Adrenal gland (tissue), 12 donors: ENCODE data around the gene PLGLB1. TPM values are rescaled to one million over a fixed set of nuclear protein-coding genes. Genes with fewer than 3 reads are reported as not detected.

Experiments
- polyA plus RNA-seq, 3 donors: library from polyadenylated mRNA; stranded (reverse); fragments of 200-250 nt in 2 of 3; fragments of 350-450 nt in 1 of 3; fragmentation: Illumina TruSeq in 1 of 3; extraction: RNeasy Lipid Tissue Mini Kit (QIAGEN cat#74804) in 1 of 3; gene quantifications; one replicate each; pipeline ENCODE4 v1.2.3, GENCODE V29; 2013 to 2014
- small RNA-seq, 2 donors: library from RNA; depleted of rRNA; stranded (forward); fragments of <200 nt; gene quantifications; one replicate each; pipeline ENCODE3, GENCODE V24; 2016
- total RNA-seq, 9 donors: library from RNA; depleted of rRNA in 4 of 9; stranded (reverse); fragments of >200 nt in 4 of 9; fragments of 120-200 nt in 1 of 9; fragmentation: NEBNext Ultra II Directional in 1 of 9; extraction: Animal tissue kit (Norgen Biotek cat#: 25700) in 1 of 9; gene quantifications; one replicate each; pipeline versions ENCODE4 v1.1.0 to v1.2.4, GENCODE V29; 2013 to 2023
- donor health status: healthy with polysubstance abuse.
- donor health status: Bipolar disorder and iron deficiency.
- donor health status: DM: yes; HTN: yes; CAD: no.
- donor health status: DM: no; HTN: no; CAD: no.
- donor health status: DM: no; HTN: no; CAD: no.
- donor health status: DM: yes; HTN: yes; CAD: no.

Gene PLGLB1
- total and polyA plus RNA-seq, 12 donors: 0.61 to 16.4 (median 3.0) TPM; not detected in 2

Small RNA genes lying within 50 kb of the gene (small RNA-seq; reads per million reads assigned to genes)
- gene AC125232.1: 0 reads per million in 2 donors

Other genes starting within 250 kb of the PLGLB1 start
- gene CD8A, start 230.9 kb downstream of the PLGLB1 start, total RNA-seq: 1 to 10 TPM in 8 of 9 donors, not detected in 1; 1.1 to 4.4 (median 1.7) TPM
- 1 to 10 TPM; 1.9 to 3.5 (median 2.2) TPM for gene CD8A, start 230.9 kb downstream of the PLGLB1 start, polyA plus RNA-seq
- gene CD8B, start 160.0 kb downstream of the PLGLB1 start, total RNA-seq: 1 to 10 TPM in 3 of 9 donors, under 1 TPM in 5, not detected in 1; 0.11 to 4.5 (median 0.75) TPM
- 1 to 10 TPM in 1 of 3 donors, under 1 TPM in 2; 0.57 to 1.1 (median 0.57) TPM for gene CD8B, start 160.0 kb downstream of the PLGLB1 start, polyA plus RNA-seq
- 1 to 10 TPM in 2 of 9 donors, under 1 TPM in 4, not detected in 3; 0.14 to 3.0 (median 0.41) TPM for gene RGPD1, start 79.7 kb downstream of the PLGLB1 start, total RNA-seq
- 1 to 10 TPM in 1 of 3 donors, under 1 TPM in 1, not detected in 1; 0.68 to 3.6 TPM for gene RGPD1, start 79.7 kb downstream of the PLGLB1 start, polyA plus RNA-seq